ENCODE measurements around the gene ADARB1.

The ADARB1 gene

GRCh38 chr21:45249626-45250025 lies 175.2 kb downstream of the ADARB1 start:
- no peak for DNase-seq (ENCODE audit: low spot score)

DNA sequence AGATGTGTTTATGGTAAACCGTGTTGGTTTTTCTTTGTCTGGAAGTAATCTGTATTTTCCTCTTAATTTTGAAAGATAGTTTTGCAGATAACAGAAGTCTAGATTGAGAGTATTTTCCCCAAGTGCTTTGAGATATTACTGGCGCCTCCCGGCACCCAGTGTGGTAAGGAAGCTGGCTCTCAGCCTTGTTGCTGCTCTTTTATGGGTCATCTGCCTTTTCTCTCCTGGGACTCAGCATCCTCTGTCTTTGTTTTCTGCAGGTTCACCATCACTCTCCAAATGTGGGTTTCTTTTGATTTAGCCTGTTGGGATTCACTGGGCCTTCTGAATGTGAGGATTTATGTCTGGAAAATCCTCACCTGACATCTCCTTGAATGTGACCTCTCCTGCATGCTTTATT lies 175.9 kb downstream of the ADARB1 start:
- DNase-seq (ENCODE audit: low spot score), result no peak

DNA sequence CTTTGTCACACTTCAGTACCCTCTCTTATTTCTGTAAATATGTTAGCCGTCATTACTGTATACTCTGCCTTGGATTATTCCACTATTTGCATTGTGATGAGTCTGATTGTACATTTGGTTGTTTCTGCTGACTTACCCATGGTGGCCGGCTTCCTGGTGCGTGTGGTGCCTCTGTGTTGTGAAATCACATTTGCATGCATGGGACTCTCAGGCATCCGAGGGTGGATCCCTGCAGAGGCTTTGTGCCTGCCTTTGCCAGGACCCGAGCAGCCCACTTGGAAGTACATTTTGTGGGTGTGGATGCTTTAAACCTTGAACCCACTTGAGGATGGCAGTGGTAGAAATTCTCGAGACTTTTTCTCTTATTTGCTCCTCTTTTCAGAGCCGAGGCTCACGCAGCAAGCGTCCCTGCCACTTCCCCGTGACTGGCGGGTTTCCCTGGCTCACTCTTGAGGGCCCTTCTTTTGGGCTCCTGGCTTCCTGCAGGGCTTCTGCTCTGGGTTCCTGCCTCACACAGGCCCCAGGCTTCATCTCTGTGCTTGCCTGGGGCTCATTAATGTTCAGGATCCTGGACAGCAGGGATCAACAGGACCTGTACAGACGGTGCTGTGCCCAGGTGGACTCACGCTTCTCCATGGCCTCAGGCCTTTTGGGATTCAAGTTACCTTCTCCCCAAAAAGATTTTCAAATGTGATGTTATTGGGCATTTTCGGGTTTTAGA lies 176.7 kb downstream of the ADARB1 start:
- no peak for DNase-seq (ENCODE audit: low spot score)

DNA sequence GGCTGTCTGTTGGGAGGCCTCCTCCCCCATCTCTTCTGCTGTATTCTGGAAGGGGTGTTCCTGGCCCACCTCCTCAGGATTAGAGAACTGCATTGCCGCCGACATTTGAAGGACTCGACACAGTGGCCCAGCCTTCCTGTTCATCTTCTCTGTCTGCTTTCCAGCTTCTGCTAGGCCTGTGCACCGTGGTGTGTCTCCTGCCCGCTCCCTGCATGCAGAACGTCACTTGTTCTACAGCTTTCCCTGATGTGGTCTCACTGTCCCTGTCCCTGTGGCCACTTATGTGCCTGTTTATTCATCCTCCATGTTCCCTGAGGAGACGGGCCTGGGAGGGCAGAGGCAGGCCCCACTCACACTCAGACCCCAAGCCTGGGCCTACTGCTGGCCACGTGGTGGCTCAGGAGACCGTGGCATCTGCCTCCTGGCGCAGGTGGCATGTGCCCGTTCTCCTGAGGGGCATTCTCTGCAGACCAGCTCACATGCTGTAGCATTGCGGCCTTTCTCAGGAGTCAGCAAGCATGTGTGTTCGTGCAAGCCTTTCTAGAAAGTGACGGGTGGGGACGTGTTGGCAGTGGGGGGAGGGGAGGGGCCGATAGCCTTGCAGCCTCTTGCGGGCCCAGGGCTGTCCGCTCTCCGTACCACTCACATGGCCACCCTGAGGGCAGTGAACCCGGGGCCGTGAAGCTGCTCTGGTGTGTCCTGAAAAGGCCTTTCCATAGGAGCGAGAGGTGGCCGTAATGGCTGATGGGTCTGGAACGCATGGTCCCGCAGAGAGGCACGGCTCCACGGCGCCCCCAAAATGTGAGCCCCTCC lies 177.5 kb downstream of the ADARB1 start:
- no peak for DNase-seq (ENCODE audit: low spot score)

- no peak for DNase-seq (ENCODE audit: low spot score)
These were observed 178.1 kb downstream of the ADARB1 start for GRCh38 chr21:45252448-45252925.

- no peak for DNase-seq (ENCODE audit: low spot score)
These were observed 178.8 kb downstream of the ADARB1 start for GRCh38 chr21:45253180-45253579.

GRCh38 chr21:45253633-45254459 lies 179.5 kb downstream of the ADARB1 start:
- no peak for DNase-seq (ENCODE audit: low spot score)

GRCh38 chr21:45254460-45254930 lies 180.1 kb downstream of the ADARB1 start:
- DNase-seq (ENCODE audit: low spot score), result no peak

- no peak for DNase-seq (ENCODE audit: low spot score)
These were observed 181.1 kb downstream of the ADARB1 start for GRCh38 chr21:45255381-45256020.

- peak; percentile 44 for DNase-seq (ENCODE audit: low spot score)
These were observed 181.9 kb downstream of the ADARB1 start for GRCh38 chr21:45256021-45256911.

- peak; percentile 39 for DNase-seq (ENCODE audit: low spot score)
These were observed 182.7 kb downstream of the ADARB1 start for GRCh38 chr21:45256912-45257672.

DNA sequence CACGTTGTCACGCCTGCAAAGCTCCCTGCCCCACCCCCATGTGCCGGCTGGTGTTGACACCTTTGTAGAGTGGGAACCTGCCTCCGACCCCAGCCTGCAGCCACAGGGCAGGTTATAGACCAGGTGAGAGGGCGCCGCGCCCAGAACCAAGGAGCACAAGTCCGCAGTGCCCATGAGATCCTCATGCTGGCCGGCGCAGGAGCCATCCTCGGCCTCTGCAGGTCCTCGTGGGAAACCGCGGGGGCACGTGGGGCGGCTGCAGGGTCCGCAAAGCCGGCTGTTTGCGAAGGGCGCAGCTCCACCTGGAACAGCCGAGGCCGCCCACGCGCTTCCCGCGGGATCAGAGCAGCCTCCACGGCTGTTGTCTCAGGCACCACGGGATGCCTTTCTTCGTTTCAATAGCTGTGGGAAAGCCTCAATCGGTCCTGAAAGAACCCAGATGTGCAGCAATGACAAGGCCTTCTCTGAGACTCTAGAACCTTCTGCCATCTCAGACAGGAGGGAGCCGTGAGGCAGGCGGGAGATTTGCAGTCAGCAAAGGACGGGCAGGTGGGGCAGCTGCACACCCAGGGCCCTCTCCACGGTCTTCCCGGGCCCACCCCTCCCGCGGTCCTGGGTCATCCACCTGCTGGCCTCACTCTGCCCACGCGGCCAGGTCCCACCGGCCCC lies 183.4 kb downstream of the ADARB1 start:
- no peak for DNase-seq (ENCODE audit: low spot score)

DNA sequence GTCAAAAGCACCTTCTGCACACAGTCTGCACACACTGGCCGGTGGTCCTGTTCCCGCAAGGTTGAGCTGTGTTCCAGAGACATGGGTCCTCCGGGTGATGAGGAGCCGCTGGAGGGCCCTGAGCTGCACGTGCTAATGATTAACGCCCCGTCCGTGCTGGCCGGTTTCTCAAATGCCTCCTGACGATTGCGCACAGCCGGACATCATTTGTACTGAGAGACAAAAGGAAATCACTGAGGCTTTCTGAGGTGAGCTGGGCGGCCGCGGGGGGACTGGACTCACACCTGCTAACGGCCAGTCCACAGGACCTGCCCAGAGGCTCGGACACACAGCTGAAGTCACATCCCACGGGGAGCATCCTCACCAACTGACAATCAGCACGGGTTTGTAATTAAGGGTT lies 184.1 kb downstream of the ADARB1 start:
- no peak for DNase-seq (ENCODE audit: low spot score)

DNA sequence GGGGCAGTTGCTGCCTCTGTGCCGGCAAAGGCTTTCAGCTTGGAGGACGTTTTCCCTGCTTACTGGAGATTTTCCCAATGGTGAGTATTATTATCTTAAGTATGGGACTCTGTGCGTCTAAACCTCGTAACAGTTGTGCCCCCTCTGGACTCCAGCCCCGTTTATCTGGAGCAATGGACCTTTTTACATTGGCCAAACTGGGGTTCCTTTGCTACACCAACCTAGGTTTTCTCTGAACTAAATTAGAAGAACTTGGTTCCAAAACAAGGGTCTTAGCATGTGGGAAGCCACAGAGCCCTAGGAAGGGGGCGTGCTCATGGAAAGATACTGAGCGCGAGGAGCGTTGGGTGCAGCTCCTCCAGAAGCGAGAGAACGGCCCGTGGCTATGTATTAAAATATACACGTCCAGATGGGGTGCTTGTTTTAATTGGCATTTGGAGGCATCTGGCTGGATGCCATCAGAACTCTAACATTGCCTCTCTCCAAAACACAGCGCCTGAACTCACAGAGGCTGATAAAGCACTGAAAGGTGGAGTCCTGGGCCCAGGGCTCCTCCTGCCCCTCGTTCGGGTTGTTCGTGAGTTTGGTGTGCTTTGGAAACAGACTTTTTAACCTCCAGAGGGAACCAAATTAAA lies 184.9 kb downstream of the ADARB1 start:
- no peak for DNase-seq (ENCODE audit: low spot score)

DNA sequence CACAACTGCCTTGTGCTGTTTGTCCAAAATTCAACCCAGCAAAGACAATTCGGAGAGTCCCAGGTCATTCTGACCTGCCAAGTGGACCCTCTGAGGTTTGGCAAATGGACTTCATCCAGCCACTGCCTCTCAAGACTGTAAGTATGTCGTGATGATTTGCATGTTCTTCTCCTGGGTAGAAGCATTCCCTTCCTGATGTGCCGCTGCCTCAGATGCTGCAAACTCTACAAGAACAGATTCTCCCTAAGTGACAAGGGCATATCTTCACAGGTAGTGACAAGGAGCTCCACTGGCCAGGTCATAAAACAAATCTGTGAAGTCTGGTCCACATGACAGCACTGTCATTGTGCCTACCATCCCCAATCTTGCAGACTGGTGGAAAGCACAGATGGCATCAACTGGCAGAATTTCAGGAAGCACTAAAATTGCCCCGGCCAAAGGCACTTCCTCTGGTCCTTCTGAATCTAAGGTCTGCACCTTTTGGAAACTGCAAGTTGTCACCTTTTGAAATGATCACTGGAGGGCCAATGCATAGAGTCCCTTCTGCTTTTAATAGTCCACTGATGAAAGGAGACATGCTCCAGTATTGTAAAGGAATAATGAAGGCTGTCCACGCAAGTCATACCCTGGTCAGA lies 185.9 kb downstream of the ADARB1 start:
- no peak for DNase-seq (ENCODE audit: low spot score)

DNA sequence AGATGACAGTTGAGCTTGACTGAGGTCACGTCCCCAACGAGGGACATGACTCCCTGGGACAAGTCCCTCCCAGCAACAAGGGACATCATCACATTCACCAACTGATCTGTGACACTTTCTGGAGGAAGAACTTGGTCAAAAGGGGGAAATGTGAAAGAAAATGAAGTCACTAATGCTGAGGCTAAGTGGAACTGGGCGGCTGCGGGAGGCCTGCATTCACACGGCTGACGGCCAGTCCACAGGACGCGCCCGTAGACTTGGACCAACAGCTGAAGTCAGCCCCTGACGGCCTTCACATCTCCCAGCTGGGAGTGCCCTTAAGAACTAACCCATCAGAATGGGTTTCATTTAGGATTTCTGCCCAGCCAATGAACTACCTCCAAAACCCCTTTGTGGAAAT lies 186.7 kb downstream of the ADARB1 start:
- DNase-seq (ENCODE audit: low spot score), result no peak

DNA sequence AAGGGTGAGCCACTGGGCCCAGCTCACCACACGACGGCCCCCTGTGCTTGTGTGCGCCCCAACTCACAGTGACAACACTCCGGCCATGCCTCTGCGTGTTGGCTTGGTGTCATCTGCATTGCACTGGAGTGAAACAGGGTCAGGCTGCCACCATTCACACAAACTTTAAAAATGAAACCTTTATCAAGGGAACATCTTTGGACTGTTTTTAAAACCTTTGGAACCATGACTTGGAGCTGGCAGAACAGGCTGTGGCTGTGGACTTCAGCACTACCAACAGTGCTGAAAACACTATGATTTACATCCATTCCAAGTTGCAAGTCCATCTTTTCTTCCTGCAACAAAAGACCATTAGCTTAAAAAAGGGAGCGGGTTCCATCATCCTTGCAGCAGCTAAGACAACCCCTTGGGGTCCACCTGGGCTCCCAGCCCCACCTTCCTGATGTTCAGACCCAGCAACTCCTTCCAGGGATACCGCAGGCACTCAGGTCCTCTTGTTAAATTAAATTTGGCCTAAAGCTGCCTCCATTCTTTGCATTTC lies 187.7 kb downstream of the ADARB1 start:
- no peak for DNase-seq (ENCODE audit: low spot score)

DNA sequence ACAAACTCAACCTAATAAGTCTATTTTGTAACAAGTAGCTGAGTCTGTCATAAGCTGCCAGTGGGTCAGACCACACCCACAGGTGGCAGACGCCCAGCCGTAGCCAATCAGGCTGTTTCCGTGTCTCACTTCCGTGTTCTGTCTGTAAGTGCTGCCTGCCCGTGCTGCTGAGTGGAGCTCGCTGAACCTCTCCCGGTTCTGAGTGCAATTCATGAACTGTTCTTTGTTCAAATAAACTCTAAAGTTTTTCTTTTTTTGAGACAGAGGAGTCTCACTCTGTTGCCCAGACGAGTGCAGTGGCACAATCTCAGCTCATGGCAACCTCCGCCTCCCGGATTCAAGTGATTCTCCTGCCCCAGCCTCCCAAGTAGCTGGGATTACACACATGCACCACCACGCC lies 188.2 kb downstream of the ADARB1 start:
- DNase-seq (ENCODE audit: low spot score), result no peak

Data from SK-N-DZ (cell line).